PC-9 (cell line): ENCODE measurements around the gene PPM1H. TPM values are rescaled to one million over a fixed set of nuclear protein-coding genes. Genes with fewer than 3 reads are reported as not detected.

Experiments used
- BruUV-seq: library from RNA; stranded (reverse); fragments of 400-500 nt; replicated peaks from 2 replicates; lab custom pipeline; 2021; lab: Mats Ljungman, UMichigan
- CTCF ChIA-PET: fragments of 300-600 bp; sonication (Branson Sonifier 250); formaldehyde crosslinking; loops from one replicate; lab custom pipeline; 2022; ENCODE audit warnings: antibody characterized with exemption; lab: Charles Lee
- POLR2A ChIA-PET: fragments of 300-600 bp; sonication (Branson Sonifier 250); formaldehyde crosslinking; loops from one replicate; lab custom pipeline; 2022; ENCODE audit warnings: antibody characterized with exemption; ENCODE audit not compliant: unreplicated experiment; lab: Charles Lee
- DNase-seq, 2 experiments: peaks; one replicate each; pipeline versions ENCODE4 v3.0.0 to v3.0.0-alpha.2; 2015 to 2022; ENCODE audit warnings: mixed read lengths in 1 of 2
- H2AFZ ChIP-seq: fragments of 200-600 bp; sonication (generic); 2 replicates; pipeline ENCODE4 v1.8.1; 2017; ENCODE audit warnings: antibody characterized with exemption
- H3F3A ChIP-seq: fragments of 200-600 bp; sonication (generic); 2 replicates; pipeline ENCODE4 v1.8.1; 2017; ENCODE audit warnings: antibody characterized with exemption, mild to moderate bottlenecking, low read depth; ENCODE audit not compliant: insufficient read depth
- H3K27ac ChIP-seq: fragments of 200-600 bp; sonication (generic); 2 replicates; pipeline ENCODE4 v1.6.1; 2016; ENCODE audit warnings: mixed run types
- H3K27me3 ChIP-seq: fragments of 200-600 bp; sonication (generic); 2 replicates; pipeline ENCODE4 v1.6.1; 2016; ENCODE audit warnings: low read depth, mixed run types; ENCODE audit not compliant: insufficient read depth
- H3K36me3 ChIP-seq: fragments of 200-600 bp; sonication (generic); 2 replicates; pipeline ENCODE4 v1.6.1; 2016; ENCODE audit warnings: low read depth, mixed run types
- H3K4me1 ChIP-seq: fragments of 200-600 bp; sonication (generic); replicated peaks from 2 replicates; pipeline ENCODE4 v1.6.1; 2016; ENCODE audit warnings: mixed run types; ENCODE audit not compliant: insufficient read depth
- H3K4me2 ChIP-seq: fragments of 200-600 bp; sonication (generic); 2 replicates; pipeline ENCODE4 v1.6.1; 2017; ENCODE audit warnings: mixed run types
- H3K4me3 ChIP-seq: fragments of 200-600 bp; sonication (generic); 2 replicates; pipeline ENCODE4 v1.6.1; 2016; ENCODE audit warnings: mixed run types
- H3K79me2 ChIP-seq: fragments of 200-600 bp; sonication (generic); 2 replicates; pipeline ENCODE4 v1.6.1; 2017; ENCODE audit warnings: low read depth, mixed run types
- H3K9me2 ChIP-seq: fragments of 200-600 bp; sonication (generic); 2 replicates; pipeline ENCODE4 v1.8.1; 2017; ENCODE audit warnings: mild to moderate bottlenecking; ENCODE audit not compliant: insufficient read depth
- H3K9me3 ChIP-seq: fragments of 200-600 bp; sonication (generic); 2 replicates; pipeline ENCODE4 v1.8.1; 2016; ENCODE audit warnings: low read depth; ENCODE audit not compliant: insufficient read depth
- H4K20me1 ChIP-seq: fragments of 200-600 bp; sonication (generic); 2 replicates; pipeline ENCODE4 v1.8.1; 2017; ENCODE audit not compliant: insufficient read depth
- CTCF ChIP-seq: fragments of 200-600 bp; sonication (generic); conservative IDR thresholded peaks from 2 replicates; pipeline ENCODE4 v1.6.1; 2017; ENCODE audit warnings: mixed run types, antibody characterized with exemption, mild to moderate bottlenecking, moderate library complexity
- EZH2 ChIP-seq: fragments of 200-600 bp; sonication (generic); IDR thresholded peaks from 2 replicates; pipeline ENCODE4 v1.8.0; 2017; ENCODE audit warnings: antibody characterized with exemption, low read depth
- intact Hi-C: fragments of 100-400 bp; cut with micrococcal nuclease; formaldehyde crosslinking; loops from one replicate; pipeline ENCODE4 v1.10.0; 2022; ENCODE audit not compliant: unreplicated experiment
- total RNA-seq: library from RNA; stranded (reverse); gene quantifications from 2 replicates; pipeline ENCODE4 v1.2.3, GENCODE V29; 2021

Gene PPM1H
- total RNA-seq, 1 experiment from 2014 or later: 11.4 TPM

DNA sequence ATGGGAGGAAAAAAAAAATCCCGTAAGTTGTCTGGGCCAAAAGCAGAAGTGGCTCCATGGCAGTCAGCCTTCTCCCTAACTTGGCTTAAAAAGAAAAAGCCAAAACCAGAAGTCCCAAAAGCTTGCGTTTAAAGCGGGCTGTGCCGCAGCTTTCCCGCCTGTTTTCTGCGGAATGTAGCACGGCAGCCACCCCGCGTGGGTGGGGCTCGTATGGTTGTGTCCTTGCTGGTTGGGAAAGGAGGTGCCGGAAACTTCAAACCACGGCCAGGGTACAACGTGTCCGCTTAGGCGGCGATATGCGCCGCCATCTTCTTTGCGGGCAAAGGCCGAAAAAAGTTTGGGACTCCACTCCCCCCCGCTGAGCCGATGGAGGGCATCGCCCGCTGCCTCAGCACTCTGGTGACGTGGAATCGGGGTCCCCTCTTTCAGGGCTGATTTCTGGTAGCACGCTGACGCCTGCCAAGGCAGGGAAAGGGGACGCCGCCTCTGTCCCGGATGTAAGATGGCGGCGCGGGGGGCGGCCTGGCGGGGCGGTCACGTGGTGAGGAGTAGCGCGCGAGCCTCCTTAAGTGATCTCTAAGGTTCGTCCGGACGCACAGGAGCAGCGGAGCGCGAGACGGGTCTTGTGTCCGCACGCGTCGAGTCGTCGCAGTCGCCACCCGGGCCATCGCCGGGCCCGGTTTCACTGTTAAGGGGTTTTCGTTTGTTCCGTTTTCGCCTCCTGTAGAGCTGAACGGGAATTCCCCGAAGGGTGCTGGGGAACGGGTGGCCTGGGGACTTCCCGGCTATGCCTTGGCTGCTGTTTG lies 332.5 kb downstream of the PPM1H start:
- Histone ChIP-seq H3F3A (peaks cover 8% of the 10 kb centered on the region), H3K4me2 (peak overlapping the region; percentile 81), H2AFZ (peak overlapping the region; percentile 87), H3K4me3 (peak overlapping the region; percentile 92), H3K27ac (peak overlapping the region; percentile 99), H3K79me2 (peaks cover 42% of the 10 kb centered on the region), H3K4me1 (peaks cover 37% of the 10 kb centered on the region), H3K9me2 (no peaks in the 10 kb centered on the region), H4K20me1 (no peaks in the 10 kb centered on the region), H3K36me3 (no peaks in the 10 kb centered on the region), H3K27me3 (no peaks in the 10 kb centered on the region), H3K9me3 (no peaks in the 10 kb centered on the region)
- TSS peak; percentile 79 for BruUV-seq
- TF ChIP-seq CTCF (no peak), EZH2 (no peak)
- CTCF ChIA-PET: interaction anchor here (0.6 to 1.3 kb wide), 5 partner anchors 34 to 465 kb away, joined by 3 to 7 read pairs (median 4); no protein-coding TSS in a partner anchor
- POLR2A ChIA-PET: interaction anchor here (0.5 to 1.3 kb wide), 3 partner anchors 96 to 193 kb away, joined by 4 to 5 read pairs (median 4); no protein-coding TSS in a partner anchor
- DNase-seq: peak; percentile 75 to 82
- intact Hi-C loops: loop anchor here (1.0 to 10.0 kb wide), 4 partner anchors 122 to 332 kb away; partner anchors contain the start of gene PPM1H

DNA sequence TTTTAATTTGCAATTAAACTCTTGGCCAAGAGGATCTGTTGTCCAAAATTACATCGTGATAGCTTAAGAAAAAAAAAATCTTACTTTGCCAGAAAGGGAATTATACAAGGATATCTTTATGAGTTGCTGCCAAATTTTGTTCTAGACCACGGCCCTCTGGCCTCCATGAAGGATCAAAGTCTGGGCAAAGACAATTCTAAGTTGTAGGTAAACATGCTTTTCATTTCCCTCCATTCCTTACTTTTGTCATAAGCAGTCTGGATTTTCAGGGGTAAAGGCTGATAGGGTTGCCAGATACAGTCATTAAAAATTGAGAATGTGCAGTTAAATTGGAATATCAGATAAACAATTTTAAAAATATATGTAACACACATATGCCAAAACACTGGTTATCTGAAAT lies 333.2 kb downstream of the PPM1H start:
- H2AFZ ChIP-seq: peak overlapping the region; percentile 87
- peaks cover 37% of the 10 kb centered on the region for H3K4me1 ChIP-seq
- no TSS peak for BruUV-seq
- intact Hi-C loops: loop anchor here (2.0 to 10.0 kb wide), 3 partner anchors 123 to 333 kb away; partner anchors contain the start of gene PPM1H
- H3K36me3 ChIP-seq: no peaks in the 10 kb centered on the region
- no peaks in the 10 kb centered on the region for H3K27me3 ChIP-seq
- H3K79me2 ChIP-seq: peaks cover 35% of the 10 kb centered on the region
- peak overlapping the region; percentile 99 for H3K27ac ChIP-seq
- peak overlapping the region; percentile 81 for H3K4me2 ChIP-seq
- no peaks in the 10 kb centered on the region for H3K9me2 ChIP-seq
- CTCF ChIA-PET: interaction anchor here (0.6 kb wide), 1 partner anchor 199 kb away, joined by 3 read pairs; no protein-coding TSS in a partner anchor
- no peak for DNase-seq
- no peaks in the 10 kb centered on the region for H3K9me3 ChIP-seq
- POLR2A ChIA-PET: no interaction called here
- peaks cover 8% of the 10 kb centered on the region for H3F3A ChIP-seq
- TF ChIP-seq CTCF (no peak), EZH2 (no peak)
- peak overlapping the region; percentile 92 for H3K4me3 ChIP-seq
- no peaks in the 10 kb centered on the region for H4K20me1 ChIP-seq

DNA sequence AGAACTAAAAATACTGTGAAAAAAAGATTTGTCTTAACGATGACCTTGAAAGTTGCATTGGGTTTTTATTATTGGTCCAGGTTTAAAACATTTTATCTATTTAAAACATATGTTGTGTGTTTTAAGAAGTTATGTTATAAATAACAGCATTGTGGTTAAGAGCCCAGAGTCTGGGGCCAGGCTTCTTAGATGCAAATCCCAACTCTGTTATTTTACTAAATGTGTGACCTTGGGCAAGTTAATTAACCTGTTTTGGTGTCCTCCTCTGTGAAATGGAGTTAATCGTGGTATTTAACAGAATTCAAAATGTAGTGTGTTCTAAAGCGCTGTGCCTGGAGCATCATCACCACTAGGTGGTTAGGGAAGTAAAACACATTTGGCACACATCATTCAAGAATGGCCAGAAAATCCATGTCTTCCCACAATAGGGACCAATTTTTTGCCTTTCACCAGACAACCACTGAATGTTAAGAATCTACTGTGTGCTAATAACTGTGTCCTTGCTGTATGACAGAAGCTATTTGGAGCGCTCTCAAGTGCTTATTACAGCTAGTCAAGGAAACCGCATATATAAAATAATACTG lies 335.0 kb downstream of the PPM1H start:
- H3K79me2 ChIP-seq: peaks cover 17% of the 10 kb centered on the region
- no peaks in the 10 kb centered on the region for H3K9me2 ChIP-seq
- no peak overlapping the region for H3K4me2 ChIP-seq
- DNase-seq: no peak
- no peak overlapping the region for H2AFZ ChIP-seq
- H3K4me3 ChIP-seq: no peak overlapping the region
- no TSS peak for BruUV-seq
- POLR2A ChIA-PET: no interaction called here
- no peak overlapping the region for H3K27ac ChIP-seq
- intact Hi-C loops: loop anchor here (10.0 kb wide), 1 partner anchor 335 kb away; the partner anchor contains the start of gene PPM1H
- H3K36me3 ChIP-seq: no peaks in the 10 kb centered on the region
- no peaks in the 10 kb centered on the region for H3K27me3 ChIP-seq
- TF ChIP-seq CTCF: 0 out of 2 replicates have a peak, but pooled peaks have one; percentile 23
- no peak for TF ChIP-seq EZH2
- no peaks in the 10 kb centered on the region for H4K20me1 ChIP-seq
- CTCF ChIA-PET: no interaction called here
- peaks cover 8% of the 10 kb centered on the region for H3F3A ChIP-seq
- peaks cover 22% of the 10 kb centered on the region for H3K4me1 ChIP-seq
- H3K9me3 ChIP-seq: no peaks in the 10 kb centered on the region
